Activated T-cell treated with anti-CD3 and anti-CD28 coated beads, Interleukin-2, amount 50 U/mL, for 24 hours (primary cell): ENCODE data around the gene FRAS1.
"Not testable (repeated sequence)": the region's sequence is repeated elsewhere in the genome, so short reads cannot be mapped to it uniquely, and the experiment has no call there.

Source experiments
- DNase-seq: peaks from one replicate; pipeline ENCODE4 v3.0.0-alpha.2; 2020
- H3K27ac Mint-ChIP-seq: 2 replicates; pipeline ENCODE4 v1.8.0; 2020; ENCODE audit warnings: mild to moderate bottlenecking, mixed read lengths
- H3K27me3 Mint-ChIP-seq: 2 replicates; pipeline ENCODE4 v1.8.0; 2020; ENCODE audit warnings: mixed read lengths
- H3K36me3 Mint-ChIP-seq: 2 replicates; pipeline ENCODE4 v1.8.0; 2020; ENCODE audit warnings: low read depth, mixed read lengths
- H3K4me1 Mint-ChIP-seq: 2 replicates; pipeline ENCODE4 v1.8.0; 2020; ENCODE audit warnings: low read depth, mixed read lengths
- H3K4me3 Mint-ChIP-seq: 2 replicates; pipeline ENCODE4 v1.8.0; 2020; ENCODE audit warnings: mild to moderate bottlenecking, moderate library complexity, mixed read lengths
- H3K9me3 Mint-ChIP-seq: 2 replicates; pipeline ENCODE4 v1.8.0; 2020; ENCODE audit warnings: mixed read lengths

The FRAS1 gene

DNA sequence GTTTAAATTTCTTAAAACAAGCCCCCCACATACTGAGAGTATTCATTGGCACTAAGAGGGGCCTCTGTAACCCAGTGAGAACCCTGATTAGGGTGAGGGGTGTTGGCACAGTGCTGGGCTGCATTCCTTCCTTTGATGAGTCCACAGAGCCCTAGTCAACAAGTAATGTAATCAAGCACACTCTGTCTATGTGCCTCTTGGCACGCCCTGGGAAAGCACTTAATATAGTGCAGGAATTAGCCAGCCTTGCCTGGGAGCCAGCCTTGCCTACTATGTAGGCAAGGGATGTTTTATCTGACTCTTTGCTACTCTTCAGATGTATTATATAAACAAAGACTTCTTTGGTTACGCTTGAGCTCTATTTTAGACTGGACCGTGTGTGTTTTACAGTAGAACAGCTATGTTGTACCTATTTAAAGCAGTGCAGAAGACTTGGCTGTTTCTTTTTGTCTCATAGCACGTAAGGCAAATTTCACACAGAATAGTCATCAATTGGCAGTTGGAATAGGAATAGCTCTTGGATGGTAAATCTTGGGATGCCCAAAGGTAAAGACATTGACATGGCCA, 64.3 kb downstream of the FRAS1 start:
- Mint-ChIP-seq H3K27ac (no peak overlapping the region), H3K9me3 (no peaks in the 10 kb centered on the region), H3K36me3 (no peaks in the 10 kb centered on the region), H3K27me3 (peaks cover 12% of the 10 kb centered on the region), H3K4me3 (no peak overlapping the region), H3K4me1 (no peaks in the 10 kb centered on the region)
- DNase-seq, result no peak

DNA sequence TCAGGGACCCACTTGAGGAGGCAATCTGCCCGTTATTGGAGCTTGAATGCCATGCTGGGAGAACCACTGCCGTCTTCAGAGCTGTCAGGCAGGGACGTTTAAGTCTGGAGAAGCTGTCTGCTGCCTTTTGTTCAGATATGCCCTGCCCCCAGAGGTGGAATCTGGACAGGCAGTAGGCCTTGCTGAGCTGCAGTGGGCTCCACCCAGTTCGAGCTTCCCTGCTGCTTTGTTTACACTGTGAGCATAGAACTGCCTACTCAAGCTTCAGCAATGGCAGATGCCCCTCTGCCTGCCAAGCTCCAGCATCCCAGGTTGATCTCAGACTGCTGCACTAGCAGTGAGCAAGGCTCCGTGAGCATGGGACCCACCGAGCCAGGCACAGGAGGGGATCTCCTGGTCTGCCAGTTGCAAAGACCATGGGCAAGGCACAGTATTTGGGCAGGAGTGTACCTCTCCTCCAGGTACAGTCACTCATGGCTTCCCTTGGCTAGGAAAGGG, 68.8 kb downstream of the FRAS1 start:
- not testable (repeated sequence) for DNase-seq, H3K27ac Mint-ChIP-seq, H3K36me3 Mint-ChIP-seq, H3K9me3 Mint-ChIP-seq, H3K4me3 Mint-ChIP-seq, H3K4me1 Mint-ChIP-seq
- peaks cover 15% of the 10 kb centered on the region for H3K27me3 Mint-ChIP-seq

DNA sequence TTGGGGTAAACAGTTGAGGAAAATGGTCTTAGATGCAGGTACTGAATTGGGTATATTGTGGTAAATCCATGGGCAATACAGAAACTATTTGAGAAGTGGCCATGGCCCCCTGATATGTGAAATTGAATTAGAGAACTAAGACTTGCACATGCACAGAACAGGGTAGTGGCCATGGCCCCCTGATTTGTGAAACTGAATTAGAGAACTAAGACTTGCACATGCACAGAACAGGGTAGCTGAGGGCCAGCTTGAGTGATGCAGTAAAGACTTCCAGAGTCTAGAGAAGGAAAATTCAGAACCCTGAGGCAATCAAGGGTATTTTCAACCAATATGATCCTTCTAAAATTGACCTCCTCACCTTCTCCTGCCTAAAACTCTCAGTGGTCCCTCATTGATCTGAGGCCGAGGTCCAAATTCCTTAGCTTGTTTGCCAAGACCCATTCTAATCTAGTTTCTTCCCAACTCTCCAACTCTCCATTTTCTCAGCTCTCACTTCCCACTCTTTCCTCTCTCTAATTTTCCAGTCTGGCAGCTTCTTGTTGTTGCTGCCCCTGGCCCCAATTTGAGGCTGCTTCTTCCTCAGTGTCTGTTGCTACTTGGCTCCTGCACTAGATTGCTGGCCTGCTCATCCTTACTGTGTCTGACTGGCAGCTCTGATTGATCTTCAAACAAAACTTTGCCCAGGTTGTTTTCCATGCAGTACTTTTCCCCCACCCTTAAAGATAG, 72.4 kb downstream of the FRAS1 start:
- Mint-ChIP-seq H3K27ac (no peak overlapping the region), H3K4me1 (no peaks in the 10 kb centered on the region), H3K27me3 (peaks cover 16% of the 10 kb centered on the region), H3K36me3 (no peaks in the 10 kb centered on the region), H3K9me3 (peaks cover 4% of the 10 kb centered on the region), H3K4me3 (no peak overlapping the region)
- DNase-seq, result no peak

DNA sequence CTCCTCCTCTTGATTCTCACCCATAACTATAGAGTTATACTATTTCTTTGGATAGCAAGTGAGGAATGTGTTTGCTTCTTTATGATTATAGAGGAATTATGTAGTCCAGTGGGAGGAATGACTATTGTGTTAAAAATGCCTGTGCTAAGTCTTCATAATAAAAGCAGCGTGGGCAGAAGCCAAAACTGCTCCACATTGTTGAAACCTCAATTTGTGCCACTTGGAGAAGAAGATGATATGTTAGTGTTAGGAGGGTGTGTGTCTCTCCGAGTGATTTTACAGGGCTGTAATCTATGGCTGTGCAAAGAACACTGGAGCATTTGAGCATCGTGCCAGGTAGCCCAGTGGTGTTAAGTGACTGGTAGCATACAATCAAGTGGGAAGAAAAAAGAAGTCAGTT, 74.3 kb downstream of the FRAS1 start:
- Mint-ChIP-seq H3K9me3 (peaks cover 4% of the 10 kb centered on the region), H3K4me1 (no peaks in the 10 kb centered on the region), H3K4me3 (no peak overlapping the region)

DNA sequence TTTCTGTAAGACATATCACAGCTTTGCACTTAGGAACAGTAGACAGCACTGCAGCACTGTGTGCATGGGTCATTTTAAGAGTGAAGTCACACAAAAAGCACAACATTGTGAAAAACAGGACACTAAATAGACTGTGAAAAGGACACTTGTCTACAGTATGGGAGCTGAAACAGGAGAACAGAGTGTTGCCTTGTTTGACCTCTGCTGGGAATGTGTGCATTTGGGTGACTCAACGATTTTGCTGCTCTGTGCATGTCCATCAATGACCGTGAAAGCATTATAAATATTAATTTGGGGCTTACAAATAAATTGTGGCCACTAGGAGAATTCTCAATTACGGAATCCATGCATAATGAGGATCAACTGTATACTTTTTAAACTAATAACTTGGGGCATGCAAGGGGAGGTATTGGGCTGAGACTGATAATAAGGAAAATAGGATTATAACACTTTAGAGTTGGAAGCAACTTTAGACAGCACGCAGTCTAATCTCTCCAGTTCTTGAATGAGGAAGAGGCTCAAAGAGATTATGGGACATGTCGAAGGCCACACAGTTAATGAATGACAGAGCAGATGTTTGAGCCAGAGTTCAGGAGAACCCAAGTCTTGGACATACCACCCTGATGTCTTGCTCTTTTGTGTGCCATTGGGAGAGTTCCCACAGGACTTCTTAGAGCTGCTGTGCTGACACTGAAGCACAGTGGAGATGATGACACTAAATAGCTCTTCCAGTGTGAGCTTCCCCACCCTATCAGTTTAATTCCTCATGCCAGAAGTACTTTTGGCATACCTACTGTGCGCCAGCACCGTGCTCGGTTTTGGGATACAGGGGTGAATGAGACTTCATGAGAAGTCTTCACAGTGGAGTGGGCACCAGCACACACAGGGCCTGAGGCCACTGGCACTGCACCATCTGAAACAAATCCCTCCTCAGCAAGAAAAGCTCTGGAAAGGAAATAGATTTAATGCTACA, 79.3 kb downstream of the FRAS1 start:
- Mint-ChIP-seq H3K36me3 (no peaks in the 10 kb centered on the region), H3K4me3 (no peak overlapping the region), H3K9me3 (no peaks in the 10 kb centered on the region), H3K27ac (no peak overlapping the region), H3K27me3 (peaks cover 9% of the 10 kb centered on the region), H3K4me1 (no peaks in the 10 kb centered on the region)
- DNase-seq, result no peak

More for the DNA sequence above, 74.3 kb downstream of the FRAS1 start:
- H3K36me3 Mint-ChIP-seq, result no peaks in the 10 kb centered on the region
- no peak for DNase-seq
- H3K27ac Mint-ChIP-seq, result no peak overlapping the region
- peaks cover 14% of the 10 kb centered on the region for H3K27me3 Mint-ChIP-seq

DNA sequence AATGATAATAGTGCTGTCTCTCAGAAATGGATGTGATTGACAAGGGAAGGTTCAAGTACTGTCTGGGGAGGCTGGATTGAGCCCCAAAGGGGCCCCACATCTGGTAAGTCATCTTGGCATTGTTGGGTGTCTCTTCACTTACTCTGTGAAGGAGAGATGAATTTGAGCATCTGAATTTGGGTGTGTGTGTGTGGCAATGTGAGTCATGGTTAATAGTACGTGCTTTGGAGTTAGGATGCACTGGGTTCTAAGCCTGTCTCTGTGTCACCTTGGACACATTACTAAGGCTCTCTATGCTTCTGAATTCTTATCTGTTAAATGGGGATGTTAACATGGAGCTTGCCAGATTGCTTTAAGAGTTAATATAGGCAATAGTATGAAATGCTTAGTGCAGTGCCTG, 80.4 kb downstream of the FRAS1 start:
- Mint-ChIP-seq H3K4me1 (no peaks in the 10 kb centered on the region), H3K9me3 (no peaks in the 10 kb centered on the region)

DNA sequence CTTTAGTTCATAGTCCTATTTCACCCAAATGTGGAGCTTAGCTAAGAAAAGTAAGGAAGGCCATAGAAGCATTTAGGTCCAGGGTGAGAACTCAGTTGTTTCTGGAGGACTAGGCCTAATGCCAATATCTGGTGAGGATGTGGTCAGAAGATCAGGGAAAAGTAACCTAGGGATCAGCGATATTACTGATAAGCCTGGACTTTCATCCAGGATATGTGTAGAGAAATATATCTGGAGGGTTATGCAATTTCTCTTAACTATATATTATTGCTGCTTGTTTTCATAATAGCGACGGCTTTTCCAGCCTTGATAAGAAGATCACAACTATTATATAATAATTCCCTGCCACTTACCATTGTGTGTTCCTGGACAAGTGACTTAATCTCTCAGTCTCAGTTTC, 81.1 kb downstream of the FRAS1 start:
- H3K4me3 Mint-ChIP-seq, result no peak overlapping the region
- H3K4me1 Mint-ChIP-seq, result no peaks in the 10 kb centered on the region
- H3K27me3 Mint-ChIP-seq, result peaks cover 11% of the 10 kb centered on the region
- H3K27ac Mint-ChIP-seq, result no peak overlapping the region
- no peak for DNase-seq
- H3K36me3 Mint-ChIP-seq, result no peaks in the 10 kb centered on the region
- no peaks in the 10 kb centered on the region for H3K9me3 Mint-ChIP-seq

More for the DNA sequence above, 80.4 kb downstream of the FRAS1 start:
- no peak for DNase-seq
- H3K27ac Mint-ChIP-seq, result no peak overlapping the region
- peaks cover 11% of the 10 kb centered on the region for H3K27me3 Mint-ChIP-seq
- H3K4me3 Mint-ChIP-seq, result no peak overlapping the region
- no peaks in the 10 kb centered on the region for H3K36me3 Mint-ChIP-seq

DNA sequence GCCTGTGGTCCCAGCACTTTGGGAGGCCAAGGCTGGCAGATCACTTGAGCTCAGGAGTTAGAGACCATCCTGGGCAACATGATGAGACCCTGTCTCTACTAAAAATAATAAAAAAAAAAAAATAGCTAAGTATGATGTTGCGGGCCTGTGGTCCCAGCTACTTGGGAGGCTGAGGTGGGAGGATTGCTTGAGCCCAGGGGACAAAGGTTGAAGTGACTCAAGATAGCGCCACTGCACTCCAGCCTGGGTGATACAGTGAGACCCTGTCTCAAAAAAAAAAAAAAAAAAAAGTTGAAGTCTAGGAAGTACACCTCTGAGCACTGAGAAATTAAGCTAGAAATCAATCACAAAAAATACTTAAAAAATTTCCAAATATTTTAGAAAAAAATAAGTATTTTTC, 86.5 kb downstream of the FRAS1 start:
- peaks cover 8% of the 10 kb centered on the region for H3K27me3 Mint-ChIP-seq
- DNase-seq, result no peak

DNA sequence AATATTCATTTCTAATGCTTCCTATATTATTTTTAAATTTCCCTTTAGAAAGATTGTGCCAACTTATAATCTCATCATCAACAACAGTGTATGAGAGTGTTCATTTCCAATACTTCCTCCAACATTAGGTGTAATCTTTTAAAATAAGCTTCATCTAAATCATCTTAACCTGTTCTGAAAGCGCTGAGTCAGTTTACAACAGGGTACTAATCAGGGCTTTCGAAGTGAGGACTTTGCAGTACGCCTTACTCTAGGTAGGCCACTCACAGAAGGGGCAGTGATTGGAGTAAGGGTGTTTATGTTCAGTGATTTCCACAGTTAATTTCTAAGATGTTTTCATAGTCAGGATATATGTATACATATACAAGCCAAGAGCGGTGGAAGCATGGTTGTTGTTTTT, 87.9 kb downstream of the FRAS1 start:
- no peak overlapping the region for H3K4me3 Mint-ChIP-seq
- no peaks in the 10 kb centered on the region for H3K4me1 Mint-ChIP-seq
- no peak overlapping the region for H3K27ac Mint-ChIP-seq
- no peaks in the 10 kb centered on the region for H3K9me3 Mint-ChIP-seq
- no peaks in the 10 kb centered on the region for H3K36me3 Mint-ChIP-seq
- peaks cover 8% of the 10 kb centered on the region for H3K27me3 Mint-ChIP-seq
- no peak for DNase-seq

More for the DNA sequence above, 86.5 kb downstream of the FRAS1 start:
- Mint-ChIP-seq H3K36me3 (no peaks in the 10 kb centered on the region), H3K4me3 (no peak overlapping the region), H3K27ac (no peak overlapping the region), H3K9me3 (no peaks in the 10 kb centered on the region), H3K4me1 (no peaks in the 10 kb centered on the region)

DNA sequence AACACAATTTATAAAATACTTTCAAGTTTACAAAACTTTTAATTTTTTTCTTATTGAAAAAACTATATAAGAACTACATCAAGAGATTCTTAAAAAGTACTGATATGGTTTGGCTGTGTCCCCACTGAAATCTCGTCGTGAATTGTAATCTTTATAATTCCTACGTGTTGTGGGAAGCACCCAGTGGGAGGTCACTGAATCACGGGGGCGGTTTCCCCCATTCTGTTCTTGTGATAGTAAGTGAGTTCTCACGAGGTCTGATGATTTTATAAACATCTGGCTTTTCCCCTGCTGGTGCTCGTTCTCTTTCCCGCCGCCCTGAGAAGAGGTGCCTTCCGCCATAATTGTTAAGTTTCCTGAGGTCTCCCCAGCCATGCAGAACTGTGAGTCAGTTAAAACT, 88.5 kb downstream of the FRAS1 start:
- Mint-ChIP-seq H3K36me3 (no peaks in the 10 kb centered on the region), H3K27me3 (peaks cover 8% of the 10 kb centered on the region), H3K27ac (no peak overlapping the region), H3K4me3 (no peak overlapping the region), H3K9me3 (no peaks in the 10 kb centered on the region), H3K4me1 (no peaks in the 10 kb centered on the region)
- DNase-seq, result no peak

DNA sequence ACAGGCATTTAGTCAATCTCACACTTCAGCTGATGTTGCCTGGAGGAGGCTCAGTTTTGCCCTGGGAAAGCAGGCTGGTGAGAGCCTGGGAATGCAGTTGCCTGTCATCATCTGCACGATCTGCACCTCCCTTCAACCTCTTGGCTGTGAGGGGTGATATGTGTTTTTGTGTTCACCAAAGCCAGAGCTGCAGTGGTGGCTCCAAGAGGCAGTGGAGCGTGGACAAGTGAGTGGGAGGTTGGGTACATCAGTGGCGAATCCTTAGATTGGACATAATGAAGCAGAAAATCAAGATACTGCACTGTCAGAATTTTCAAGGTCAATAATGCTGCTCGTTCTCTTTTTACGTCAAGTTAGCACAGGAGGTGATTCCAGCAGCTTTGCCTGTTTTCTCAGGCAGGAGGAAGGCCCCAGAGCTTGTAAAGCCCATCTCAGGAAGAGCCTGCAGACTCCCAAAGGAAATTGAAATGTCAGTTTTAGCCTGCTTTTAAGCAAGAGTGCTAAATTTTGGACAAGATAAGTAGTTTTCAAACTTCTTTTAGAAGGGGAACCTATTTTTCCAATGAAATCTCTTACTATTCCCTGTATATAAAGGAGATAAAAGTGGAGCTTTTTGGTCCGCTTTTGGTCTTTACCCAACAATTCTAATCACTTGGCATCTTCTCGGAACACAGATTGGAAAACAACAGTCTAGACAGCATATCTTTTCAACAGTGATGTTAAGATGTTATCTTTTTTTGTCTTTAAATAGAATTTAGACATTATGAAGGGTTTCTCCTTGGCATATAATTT, 92.8 kb downstream of the FRAS1 start:
- Mint-ChIP-seq H3K9me3 (no peaks in the 10 kb centered on the region), H3K36me3 (no peaks in the 10 kb centered on the region), H3K4me3 (no peak overlapping the region), H3K27ac (no peak overlapping the region), H3K4me1 (no peaks in the 10 kb centered on the region), H3K27me3 (peaks cover 2% of the 10 kb centered on the region)
- no peak for DNase-seq

DNA sequence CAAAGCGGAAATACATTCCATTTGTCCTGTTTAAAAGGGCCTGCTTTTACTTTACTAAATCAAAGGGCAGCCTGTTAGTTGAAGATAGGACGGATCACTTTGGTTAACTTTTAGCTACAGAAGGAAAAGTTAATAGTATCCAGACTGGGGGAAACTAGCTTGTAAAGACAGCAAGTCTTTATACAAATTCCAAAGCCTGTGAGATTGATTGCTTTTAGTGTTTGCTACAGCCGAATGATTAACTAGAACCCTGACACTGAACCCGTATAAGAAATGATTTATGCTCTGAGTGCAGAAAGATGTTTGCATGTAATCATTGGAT, 93.4 kb downstream of the FRAS1 start:
- peaks cover 2% of the 10 kb centered on the region for H3K27me3 Mint-ChIP-seq
- H3K4me3 Mint-ChIP-seq, result no peak overlapping the region
- H3K27ac Mint-ChIP-seq, result no peak overlapping the region
- no peaks in the 10 kb centered on the region for H3K4me1 Mint-ChIP-seq
- no peaks in the 10 kb centered on the region for H3K9me3 Mint-ChIP-seq
- H3K36me3 Mint-ChIP-seq, result no peaks in the 10 kb centered on the region
- DNase-seq, result no peak

DNA sequence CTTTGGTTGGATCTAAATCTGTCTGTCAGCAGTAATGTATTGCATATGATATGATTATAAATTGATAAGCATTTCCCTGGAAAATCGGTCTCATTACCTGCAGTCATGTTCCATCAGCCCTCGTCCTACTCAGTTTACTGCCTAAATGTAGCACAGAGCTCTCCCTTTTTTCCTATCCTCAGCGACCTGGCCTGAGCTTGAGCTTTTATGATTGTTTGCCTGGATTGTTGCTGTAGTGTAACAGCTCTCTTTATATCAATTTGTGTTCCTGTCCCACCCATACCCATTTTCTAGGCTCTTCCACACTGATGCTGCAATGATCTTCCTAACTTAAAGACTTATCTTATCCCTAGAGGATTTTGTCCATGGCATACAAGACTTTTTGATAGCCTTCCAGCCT, 95.7 kb downstream of the FRAS1 start:
- no peaks in the 10 kb centered on the region for H3K36me3 Mint-ChIP-seq
- no peak overlapping the region for H3K4me3 Mint-ChIP-seq
- H3K9me3 Mint-ChIP-seq, result no peaks in the 10 kb centered on the region
- H3K27ac Mint-ChIP-seq, result no peak overlapping the region
- no peak for DNase-seq
- peaks cover 2% of the 10 kb centered on the region for H3K27me3 Mint-ChIP-seq
- H3K4me1 Mint-ChIP-seq, result no peaks in the 10 kb centered on the region

DNA sequence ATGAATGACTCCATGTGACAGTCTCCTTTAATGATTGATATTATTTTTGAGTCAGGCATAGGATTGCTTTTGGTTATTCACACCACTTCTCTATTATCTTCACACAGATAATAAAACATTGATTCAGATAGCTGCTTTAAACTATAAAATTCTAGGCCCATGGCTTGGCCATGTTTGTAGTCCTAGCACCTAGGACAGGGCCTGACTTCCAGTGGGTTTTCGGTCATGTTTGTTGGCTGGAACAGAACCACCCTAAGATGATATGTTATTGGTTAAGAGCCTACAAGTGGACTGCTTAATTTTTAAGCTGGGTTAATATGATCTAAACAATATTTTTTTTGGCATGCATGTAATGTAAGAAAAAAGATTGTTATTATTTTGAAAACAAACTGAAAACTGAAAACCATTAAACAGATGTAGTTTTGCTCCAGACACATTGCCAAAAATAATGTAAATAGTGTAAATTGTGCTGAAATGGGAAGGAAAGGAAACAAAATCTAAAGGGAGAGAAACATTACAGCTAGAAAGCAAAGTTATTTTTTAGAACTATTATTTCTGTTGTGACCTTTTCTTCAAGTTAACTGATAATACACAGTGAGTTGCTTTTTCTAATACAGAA, 98.0 kb downstream of the FRAS1 start:
- H3K27me3 Mint-ChIP-seq, result peaks cover 14% of the 10 kb centered on the region
- no peaks in the 10 kb centered on the region for H3K4me1 Mint-ChIP-seq
- DNase-seq, result no peak
- no peak overlapping the region for H3K27ac Mint-ChIP-seq
- no peaks in the 10 kb centered on the region for H3K36me3 Mint-ChIP-seq
- no peak overlapping the region for H3K4me3 Mint-ChIP-seq
- no peaks in the 10 kb centered on the region for H3K9me3 Mint-ChIP-seq
